K562 (cell line): ENCODE data around the gene CDH7. TPM values are rescaled to one million over a fixed set of nuclear protein-coding genes. Genes with fewer than 3 reads are reported as not detected.

Source experiments
- ATAC-seq: fragments of 200-7000 bp; cut with Tn5 transposase; 3 replicates; pipeline ENCODE4 v1.9.1; 2020; ENCODE audit warnings: moderate library complexity
- BruUV-seq: library from RNA; stranded (reverse); fragments of 400-500 nt; replicated peaks from 2 replicates; lab custom pipeline; 2021; lab: Mats Ljungman, UMichigan
- CTCF ChIA-PET: fragments of 300-600 bp; formaldehyde crosslinking; extraction: SDS; loops from one replicate; lab custom pipeline; 2021; ENCODE audit warnings: low intra/inter-chr PET ratio; lab: Yijun Ruan, JAX
- POLR2A ChIA-PET: fragments of 300-600, 350-650 bp; sonication (Branson Sonifier 250); formaldehyde crosslinking; extraction: SDS; loops from one replicate; lab custom pipeline; 2021; ENCODE audit warnings: antibody characterized with exemption, inconsistent platforms; lab: Yijun Ruan, JAX
- DNase-seq, 4 experiments: peaks; one replicate each; pipeline versions ENCODE4 v3.0.0 to v3.0.0-alpha.2; 2011 to 2018; ENCODE audit warnings: low spot score in 3 of 4, mixed read lengths in 3 of 4; ENCODE audit errors: extremely low read depth in 1 of 4
- FAIRE-seq: peaks from 2 replicates; lab custom pipeline; 2011; peaks lifted over from hg19 to GRCh38; lab: Jason Lieb, UNC
- H2AFZ ChIP-seq: 2 replicates; pipeline ENCODE4 v1.6.0; 2011; ENCODE audit warnings: low read depth, low read length, control low read depth, inconsistent platforms
- H3K27ac ChIP-seq: fragments of 200-600 bp; 3 replicates; pipeline ENCODE4 v1.8.0; 2011; ENCODE audit warnings: low read depth, mild to moderate bottlenecking, control low read depth, inconsistent platforms, low read length, moderate library complexity, mixed read lengths; ENCODE audit errors: extremely low read depth
- H3K27me3 ChIP-seq, 2 experiments: fragments of 300-600 bp in 1 of 2; 2 replicates in 1 of 2; 3 replicates in 1 of 2; pipeline versions ENCODE4 v1.6.0 to v1.8.0; 2011; ENCODE audit warnings: inconsistent platforms in 2 of 2, low read length in 2 of 2, mild to moderate bottlenecking in 1 of 2, mixed read lengths in 1 of 2, moderate library complexity in 1 of 2; ENCODE audit not compliant: control insufficient read depth in 2 of 2, insufficient read depth in 2 of 2
- H3K36me3 ChIP-seq: fragments of 300-600 bp; 3 replicates; pipeline ENCODE4 v1.8.0; 2011; ENCODE audit warnings: mild to moderate bottlenecking, low read length, inconsistent platforms; ENCODE audit not compliant: control insufficient read depth, insufficient read depth
- H3K4me1 ChIP-seq, 2 experiments: fragments of 200-600 bp in 1 of 2; replicated peaks in 1 of 2; 2 replicates in 1 of 2; 3 replicates in 1 of 2; pipeline versions ENCODE4 v1.5.1 to v1.8.0; 2011; ENCODE audit warnings: inconsistent platforms in 2 of 2, low read length in 2 of 2, mild to moderate bottlenecking in 1 of 2, mixed read lengths in 1 of 2, moderate library complexity in 1 of 2; ENCODE audit not compliant: control insufficient read depth in 2 of 2, insufficient read depth in 2 of 2
- H3K4me2 ChIP-seq: 2 replicates; pipeline ENCODE4 v1.6.1; 2011; ENCODE audit warnings: low read length, control low read depth, inconsistent platforms, mixed read lengths; ENCODE audit not compliant: insufficient read depth
- H3K4me3 ChIP-seq: fragments of 200-600 bp; sonication (generic), shearing (Covaris generic); 2 replicates; pipeline ENCODE4 v1.5.1; 2016; ENCODE audit warnings: control low read depth, inconsistent platforms
- H3K79me2 ChIP-seq: fragments of 200-600 bp; 3 replicates; pipeline ENCODE4 v1.8.0; 2011; ENCODE audit warnings: low read length, inconsistent platforms; ENCODE audit not compliant: control insufficient read depth, insufficient read depth
- H3K9ac ChIP-seq, 2 experiments: 2 replicates each; pipeline versions ENCODE4 v1.6.0 to v1.6.1; 2011; ENCODE audit warnings: low read depth in 2 of 2, low read length in 2 of 2, control low read depth in 1 of 2, inconsistent platforms in 1 of 2, mild to moderate bottlenecking in 1 of 2, mixed read lengths in 1 of 2; ENCODE audit not compliant: insufficient read depth in 1 of 2
- H3K9me1 ChIP-seq: one replicate; pipeline ENCODE4 v1.6.0; 2011; ENCODE audit warnings: inconsistent platforms, mild to moderate bottlenecking, low read length, moderate library complexity; ENCODE audit not compliant: control insufficient read depth, insufficient read depth
- H3K9me3 ChIP-seq: replicated peaks from 2 replicates; pipeline ENCODE4 v1.5.1; 2011; ENCODE audit warnings: low read depth, low read length, inconsistent platforms; ENCODE audit not compliant: control insufficient read depth, insufficient read depth
- H4K20me1 ChIP-seq: replicated peaks from 2 replicates; pipeline ENCODE4 v1.6.1; 2011; ENCODE audit warnings: low read length, inconsistent platforms, mixed read lengths; ENCODE audit not compliant: control insufficient read depth, insufficient read depth
- CBX2 ChIP-seq: fragments of 200-600 bp; sonication (generic); IDR thresholded peaks from one replicate; pipeline ENCODE4 v1.6.1; 2012; ENCODE audit warnings: mild to moderate bottlenecking, low read length, inconsistent platforms; ENCODE audit not compliant: insufficient read depth, poor library complexity, severe bottlenecking
- DIDO1 ChIP-seq: fragments of 450-650 bp; IDR thresholded peaks from 2 replicates; pipeline ENCODE4 v1.6.1; 2016; ENCODE audit warnings: low read depth, missing biosample characterization, missing genetic modification characterization
- FOXO4 ChIP-seq: fragments of 450-650 bp; formaldehyde crosslinking; IDR thresholded peaks from 2 replicates; pipeline ENCODE4 v1.4.0; 2020; ENCODE audit warnings: mild to moderate bottlenecking, moderate library complexity
- KDM5B ChIP-seq: fragments of 200-600 bp; sonication (generic); IDR thresholded peaks from 2 replicates; pipeline ENCODE4 v1.6.1; 2012; ENCODE audit warnings: low read depth, mild to moderate bottlenecking, moderate library complexity, low read length, control low read depth, inconsistent platforms; ENCODE audit not compliant: insufficient replicate concordance
- NR2C2 ChIP-seq, 2 experiments: fragments of 200-800 bp in 1 of 2; sonication (Bioruptor generic) in 1 of 2; sonication (generic) in 1 of 2; formaldehyde crosslinking in 1 of 2; IDR thresholded peaks; 2 replicates each; pipeline versions ENCODE4 v1.6.1 to v1.8.0; 2016 to 2022; ENCODE audit warnings: mild to moderate bottlenecking in 1 of 2, missing compliant biosample characterization in 1 of 2, missing genetic modification characterization in 1 of 2, missing genetic modification reagents in 1 of 2
- PML ChIP-seq: IDR thresholded peaks from 2 replicates; pipeline ENCODE4 v1.6.1; 2012; ENCODE audit warnings: low read length, inconsistent platforms
- POLR2H ChIP-seq: IDR thresholded peaks from 2 replicates; pipeline ENCODE4 v1.6.1; 2016; ENCODE audit warnings: missing genetic modification characterization, low read depth, mild to moderate bottlenecking, control low read depth, missing compliant biosample characterization, moderate library complexity
- SIRT6 ChIP-seq: IDR thresholded peaks from one replicate; pipeline ENCODE4 v1.6.1; 2012; ENCODE audit warnings: low read depth, mild to moderate bottlenecking, control low read depth, inconsistent platforms, low read length, moderate library complexity
- SRF ChIP-seq, 2 experiments: fragments of 250-450, 450-650 bp in 1 of 2; sonication (Bioruptor Pico) in 1 of 2; sonication (generic) in 1 of 2; formaldehyde crosslinking; IDR thresholded peaks; 2 replicates each; pipeline versions ENCODE4 v1.5.0 to v1.5.1; 2020 to 2022; ENCODE audit warnings: mild to moderate bottlenecking in 1 of 2, missing genetic modification reagents in 1 of 2
- U2AF1 ChIP-seq: fragments of 200-400 bp; formaldehyde crosslinking; optimal IDR thresholded peaks from 2 replicates; pipeline ENCODE3; 2017; ENCODE audit warnings: mild to moderate bottlenecking, low read depth, low read length, moderate library complexity
- YBX1 ChIP-seq: fragments of 450-650 bp; IDR thresholded peaks from 2 replicates; pipeline ENCODE4 v1.7.1; 2016; ENCODE audit warnings: mild to moderate bottlenecking
- ZFX ChIP-seq: sonication (generic); formaldehyde crosslinking; IDR thresholded peaks from 2 replicates; pipeline ENCODE4 v1.8.0; 2022; ENCODE audit warnings: mild to moderate bottlenecking, missing genetic modification reagents, moderate library complexity
- ZNF174 ChIP-seq: fragments of 250-450 bp; sonication (Bioruptor Pico); IDR thresholded peaks from 2 replicates; pipeline ENCODE4 v1.4.0; 2020; ENCODE audit warnings: mild to moderate bottlenecking
- ZNF217 ChIP-seq: sonication (generic); formaldehyde crosslinking; IDR thresholded peaks from 2 replicates; pipeline ENCODE4 v1.8.0; 2022; ENCODE audit warnings: mild to moderate bottlenecking, missing genetic modification reagents
- ZNF3 ChIP-seq: fragments of 250-450 bp; sonication (Bioruptor Pico); IDR thresholded peaks from 2 replicates; pipeline ENCODE4 v1.5.0; 2021; ENCODE audit warnings: mild to moderate bottlenecking, moderate library complexity
- ZNF354B ChIP-seq: fragments of 250-450 bp; sonication (Bioruptor Pico); IDR thresholded peaks from 2 replicates; pipeline ENCODE4 v1.4.0; 2020
- ZNF740 ChIP-seq, 3 experiments: fragments of 200-800 bp in 1 of 3; sonication (Bioruptor generic) in 1 of 3; sonication (generic) in 1 of 3; formaldehyde crosslinking in 1 of 3; IDR thresholded peaks; 2 replicates each; pipeline versions ENCODE4 v1.6.1 to v1.8.0; 2016 to 2022; ENCODE audit warnings: mild to moderate bottlenecking in 2 of 3, missing compliant biosample characterization in 2 of 3, missing genetic modification characterization in 2 of 3, missing genetic modification reagents in 1 of 3
- WGBS: fragments of 100-300 bp; shearing (Covaris generic); methylation state at CpG from one replicate; pipeline ENCODE4 v1.1.6; 2016; ENCODE audit warnings: low coverage, mixed read lengths; ENCODE audit not compliant: insufficient coverage; ENCODE audit errors: missing lambda C conversion rate; 5-methylcytosine and 5-hydroxymethylcytosine counted together
- in situ Hi-C: fragments of 300-500 bp; cut with MboI; formaldehyde crosslinking; loops from 4 replicates; pipeline ENCODE4 v1.15.0; 2018; ENCODE audit warnings: inconsistent platforms, mixed read lengths
- intact Hi-C: fragments of 100-400 bp; cut with micrococcal nuclease; formaldehyde crosslinking; loops from 2 replicates; pipeline ENCODE4 v1.14.2; 2022
- polyA plus RNA-seq, 8 experiments: library from polyadenylated mRNA; depleted of rRNA in 4 of 8; stranded (reverse) in 5 of 8; unstranded in 3 of 8; fragments of >200 nt; fragmentation: Nextera tagmentation in 2 of 8; fragmentation: Illumina TruSeq in 1 of 8; extraction: Ambion mirVana in 2 of 8; extraction: Trizol in 1 of 8; gene quantifications; 2 replicates each; pipeline versions ENCODE4 v1.2.1 to v1.2.3, GENCODE V29; 2011 to 2014; ENCODE audit warnings: inconsistent platforms in 1 of 8, missing spikeins in 1 of 8
- total RNA-seq, 7 experiments: library from RNA; depleted of rRNA in 6 of 7; stranded (reverse); fragments of >200 nt in 6 of 7; fragmentation: Illumina TruSeq in 2 of 7; extraction: Trizol in 2 of 7; gene quantifications; 2 replicates each; pipeline versions ENCODE4 v1.2.1 to v1.2.3, GENCODE V29; 2011 to 2021; ENCODE audit warnings: low replicate concordance in 1 of 7

The CDH7 gene
- total and polyA plus RNA-seq, 9 of the 15 experiments (the other 6 are each of a cell fraction or from before 2014, with no cell fraction given), result 0.01 to 0.07 (median 0.05) TPM; not detected in 6

GRCh38 chr18:65919663-65920062, 168.9 kb downstream of the CDH7 start (continued):
- TF ChIP-seq ZNF740 (CRISPR knock-in tag; IDR thresholded peaks at IDR 0.05) (no peak), ZNF740 (tag; IDR thresholded peaks at IDR 0.05) (no peak), POLR2H (tag) (no peak), ZNF174 (CRISPR knock-in tag) (no peak), NR2C2 (CRISPR knock-in tag; IDR thresholded peaks at IDR 0.05) (no peak), NR2C2 (tag; IDR thresholded peaks at IDR 0.05) (no peak), CBX2 (no peak), DIDO1 (no peak), YBX1 (no peak), U2AF1 (no peak), ZNF354B (CRISPR knock-in tag) (no peak)

- no peak for DNase-seq
- H2AFZ ChIP-seq, result no peak overlapping the region
- H3K4me2 ChIP-seq, result no peak overlapping the region
- intact Hi-C loops, result no loop called here
- H4K20me1 ChIP-seq, result no peaks in the 10 kb centered on the region
- no peak for FAIRE-seq
- BruUV-seq, result no TSS peak
- H3K27me3 ChIP-seq, result no peaks in the 10 kb centered on the region
- H3K4me3 ChIP-seq, result no peak overlapping the region
- no peaks in the 10 kb centered on the region for H3K4me1 ChIP-seq
- no peaks in the 10 kb centered on the region for H3K9me1 ChIP-seq
- WGBS, result 0% methylated on average over 1 of the region's 1 CpG
- no peaks in the 10 kb centered on the region for H3K36me3 ChIP-seq
- ChIA-PET POLR2A (no interaction called here), CTCF (no interaction called here)
- H3K9me3 ChIP-seq, result no peaks in the 10 kb centered on the region
- H3K27ac ChIP-seq, result no peak overlapping the region
- H3K9ac ChIP-seq, result no peak overlapping the region
- no peak for ATAC-seq
- in situ Hi-C loops, result no loop called here
- no peaks in the 10 kb centered on the region for H3K79me2 ChIP-seq
- no peak for TF ChIP-seq SRF (CRISPR knock-in tag; IDR thresholded peaks at IDR 0.05)
- no peak for TF ChIP-seq PML
- no peak for TF ChIP-seq SIRT6
- TF ChIP-seq ZNF217 (CRISPR knock-in tag), result no peak
- TF ChIP-seq ZFX (CRISPR knock-in tag), result no peak
- no peak for TF ChIP-seq FOXO4 (CRISPR knock-in tag)
- no peak for TF ChIP-seq ZNF3 (CRISPR knock-in tag)
- TF ChIP-seq KDM5B, result no peak
Observed at GRCh38 chr18:65922103-65922502, 171.3 kb downstream of the CDH7 start.
